GM10248 (cell line): ENCODE results near the gene OR10H2.
"Not testable (repeated sequence)": the region's sequence is repeated elsewhere in the genome, so short reads cannot be mapped to it uniquely, and the experiment has no call there.

Experiments used
- CTCF ChIA-PET: fragments of 300-600 bp; sonication (Branson Sonifier 250); formaldehyde crosslinking; extraction: SDS; loops from one replicate; lab custom pipeline; 2021; ENCODE audit warnings: antibody characterized with exemption; lab: Yijun Ruan, JAX
- POLR2A ChIA-PET: fragments of 350-650 bp; sonication (Branson Sonifier 250); formaldehyde crosslinking; extraction: SDS; loops from one replicate; lab custom pipeline; 2020; ENCODE audit warnings: antibody characterized with exemption; lab: Yijun Ruan, JAX
- DNase-seq: peaks from one replicate; pipeline ENCODE4 v3.0.0; 2012; ENCODE audit errors: extremely low spot score
- TF ChIP-seq, protein P1 (sequence below): IDR thresholded peaks from 2 replicates; pipeline ENCODE4 v1.5.1; 2012; ENCODE audit warnings: mild to moderate bottlenecking, low read depth; ENCODE audit errors: extremely low read depth, missing control alignments, control extremely low read depth

OR10H2 gene

DNA sequence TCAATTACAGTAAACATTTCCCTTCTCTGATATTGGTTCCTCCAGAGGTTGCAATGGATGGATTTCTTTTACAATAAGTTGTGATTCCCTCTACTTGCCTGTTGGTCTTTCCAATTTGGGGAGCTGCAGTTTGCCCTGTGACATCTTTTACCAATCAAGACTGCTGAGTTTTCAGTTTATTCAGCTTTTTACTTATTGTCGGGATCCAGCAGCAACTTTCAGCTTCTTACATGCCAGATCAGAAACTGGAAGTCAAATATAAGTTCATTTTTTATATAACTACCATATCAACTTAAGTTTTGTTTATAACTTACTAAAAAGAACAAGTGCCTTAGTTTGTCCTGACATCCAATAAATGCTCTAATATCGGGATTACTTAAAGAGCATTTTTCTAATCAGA is 20.4 kb downstream of the OR10H2 start:
- DNase-seq, result no peak
- ChIA-PET CTCF (no interaction called here), POLR2A (no interaction called here)
- TF ChIP-seq, protein P1, sequence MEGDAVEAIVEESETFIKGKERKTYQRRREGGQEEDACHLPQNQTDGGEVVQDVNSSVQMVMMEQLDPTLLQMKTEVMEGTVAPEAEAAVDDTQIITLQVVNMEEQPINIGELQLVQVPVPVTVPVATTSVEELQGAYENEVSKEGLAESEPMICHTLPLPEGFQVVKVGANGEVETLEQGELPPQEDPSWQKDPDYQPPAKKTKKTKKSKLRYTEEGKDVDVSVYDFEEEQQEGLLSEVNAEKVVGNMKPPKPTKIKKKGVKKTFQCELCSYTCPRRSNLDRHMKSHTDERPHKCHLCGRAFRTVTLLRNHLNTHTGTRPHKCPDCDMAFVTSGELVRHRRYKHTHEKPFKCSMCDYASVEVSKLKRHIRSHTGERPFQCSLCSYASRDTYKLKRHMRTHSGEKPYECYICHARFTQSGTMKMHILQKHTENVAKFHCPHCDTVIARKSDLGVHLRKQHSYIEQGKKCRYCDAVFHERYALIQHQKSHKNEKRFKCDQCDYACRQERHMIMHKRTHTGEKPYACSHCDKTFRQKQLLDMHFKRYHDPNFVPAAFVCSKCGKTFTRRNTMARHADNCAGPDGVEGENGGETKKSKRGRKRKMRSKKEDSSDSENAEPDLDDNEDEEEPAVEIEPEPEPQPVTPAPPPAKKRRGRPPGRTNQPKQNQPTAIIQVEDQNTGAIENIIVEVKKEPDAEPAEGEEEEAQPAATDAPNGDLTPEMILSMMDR, result no peak

DNA sequence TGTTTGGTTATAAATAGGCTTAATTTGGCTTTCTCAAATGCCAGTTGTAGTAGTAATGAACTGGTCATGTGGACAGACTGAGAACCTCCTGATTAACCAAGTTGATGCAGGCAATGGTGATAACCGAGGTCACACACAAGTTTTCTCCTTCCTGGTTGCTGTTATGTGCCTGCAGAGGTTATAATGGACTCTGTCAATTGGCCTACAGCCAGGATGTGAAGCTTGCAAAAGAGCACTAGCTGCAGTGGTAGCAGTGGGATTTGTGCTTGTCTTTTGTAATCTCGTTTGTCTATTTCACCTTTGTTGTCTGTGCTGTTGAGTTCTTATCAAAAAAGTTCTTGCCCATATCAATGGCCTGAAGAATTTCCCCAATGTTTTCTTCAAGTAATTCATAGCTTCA is 30.6 kb downstream of the OR10H2 start:
- CTCF ChIA-PET, result no interaction called here
- TF ChIP-seq, protein P1, result no peak
- DNase-seq, result no peak
- POLR2A ChIA-PET, result no interaction called here

DNA sequence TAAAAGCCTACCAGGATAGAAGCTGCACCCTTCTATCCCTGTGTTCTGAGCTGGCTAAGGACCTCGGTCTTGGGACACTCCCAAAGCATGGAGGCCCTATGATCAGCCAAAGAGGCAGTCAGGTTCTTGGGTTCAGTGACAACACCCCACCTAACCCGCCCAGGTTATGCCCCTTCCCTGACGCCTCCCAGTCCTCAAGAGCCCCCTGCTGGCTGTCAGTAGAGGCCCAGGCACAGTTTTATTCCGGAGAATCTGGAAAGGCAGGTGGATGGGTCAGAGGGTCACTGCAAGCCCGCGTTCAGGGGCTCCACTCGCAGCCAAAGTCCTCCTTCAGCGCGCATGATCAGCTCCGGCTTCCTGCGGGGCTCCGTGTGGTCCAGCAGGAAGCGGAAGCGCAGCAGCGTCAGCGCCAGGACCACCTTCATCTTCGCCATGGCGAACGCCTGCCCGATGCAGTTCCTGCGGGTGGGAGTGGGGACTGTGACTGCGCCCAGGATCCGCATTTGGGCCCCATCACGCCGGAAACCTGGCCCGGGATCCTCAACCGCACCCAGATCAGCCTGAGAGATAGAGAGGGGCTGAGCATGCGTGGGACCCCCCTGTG is 32.2 kb downstream of the OR10H2 start:
- TF ChIP-seq, protein P1, result no peak
- ChIA-PET CTCF (no interaction called here), POLR2A (no interaction called here)
- DNase-seq, result no peak

DNA sequence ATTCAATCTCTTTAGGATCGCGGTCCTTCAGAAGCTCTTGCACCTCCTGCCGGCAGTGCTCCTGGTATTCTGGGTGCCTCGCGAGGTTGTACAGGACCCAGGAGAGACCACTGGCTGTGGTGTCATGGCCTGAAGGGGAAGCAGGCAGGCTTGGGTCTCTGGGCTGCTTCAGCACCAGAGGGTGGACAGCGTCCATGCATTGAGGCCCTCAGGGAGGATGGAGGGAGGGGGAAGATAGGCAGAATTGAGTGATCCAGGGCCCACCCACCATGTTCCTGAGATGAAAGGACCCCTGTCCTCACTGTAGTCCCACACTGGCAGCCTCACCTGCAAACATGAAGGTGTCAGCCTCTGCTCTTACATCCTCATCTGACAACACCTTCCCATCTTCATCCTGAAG is 41.8 kb downstream of the OR10H2 start:
- CTCF ChIA-PET, result no interaction called here

DNA sequence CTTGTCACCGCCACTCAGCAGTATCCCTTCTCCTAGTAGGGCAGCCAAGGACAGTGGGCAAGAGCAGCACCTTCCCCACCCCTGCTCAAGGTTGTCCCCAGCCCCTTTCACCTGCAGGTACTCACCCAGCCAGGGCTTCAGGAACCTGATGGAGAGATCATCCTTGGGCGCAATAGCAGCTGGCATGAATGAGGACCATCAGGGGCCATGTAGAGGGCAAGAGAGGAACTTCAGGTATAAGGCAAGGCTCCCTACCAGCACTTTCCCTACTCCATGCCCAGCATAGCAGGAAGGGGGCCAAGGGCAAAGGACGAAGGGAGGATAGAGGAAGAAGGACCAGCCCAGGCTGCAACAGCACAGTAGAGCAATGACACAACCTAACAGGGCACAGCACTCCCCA is 46.3 kb downstream of the OR10H2 start:
- CTCF ChIA-PET, DNase-seq, POLR2A ChIA-PET: not testable (repeated sequence)

More for the DNA sequence above, 41.8 kb downstream of the OR10H2 start:
- no peak for DNase-seq
- POLR2A ChIA-PET, result no interaction called here
- TF ChIP-seq, protein P1, result no peak

DNA sequence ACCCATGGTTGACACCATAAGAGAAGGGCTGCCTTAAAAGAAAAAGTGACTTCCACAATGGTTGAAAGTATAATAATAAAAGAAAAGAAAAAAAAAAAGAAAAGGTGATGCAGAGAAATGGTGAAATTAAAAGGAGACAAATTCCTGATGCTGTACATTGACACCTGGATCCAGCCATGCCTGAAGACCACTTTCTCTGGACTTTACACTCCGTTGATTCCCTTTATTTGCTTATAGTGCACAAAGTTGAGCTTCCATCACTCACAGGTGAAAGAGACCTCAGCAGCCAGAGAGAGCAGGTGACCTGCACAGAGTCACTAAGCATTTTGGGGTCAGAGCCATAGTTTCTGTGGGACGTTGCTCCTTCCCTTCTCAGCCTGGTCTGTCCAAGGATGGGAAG is 47.4 kb downstream of the OR10H2 start:
- DNase-seq, result no peak
- CTCF ChIA-PET, result interaction anchor here (1.2 kb wide), 1 partner anchor 10 kb away, joined by 3 read pairs; no protein-coding TSS in a partner anchor
- TF ChIP-seq, protein P1, result no peak
- POLR2A ChIA-PET, result no interaction called here

DNA sequence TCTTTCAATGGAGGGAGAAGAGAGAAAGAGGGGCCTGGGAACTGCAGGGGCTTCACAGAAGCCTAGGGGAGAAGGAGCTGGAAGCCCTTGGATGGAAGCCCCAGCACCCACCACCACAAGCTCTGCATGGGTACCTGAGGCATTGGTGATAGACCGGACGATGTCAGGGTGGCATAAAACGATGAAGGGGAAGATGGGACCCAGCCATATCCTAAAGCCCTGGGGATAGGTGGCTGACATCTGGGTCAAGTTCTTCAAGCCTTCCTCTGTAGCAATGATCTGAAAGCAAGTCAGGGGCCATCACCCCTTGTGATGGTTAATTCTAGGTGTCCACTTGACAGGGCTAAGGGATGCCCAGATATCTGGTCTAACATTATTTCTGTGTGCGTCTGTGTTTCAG is 48.4 kb downstream of the OR10H2 start:
- ChIA-PET CTCF (no interaction called here), POLR2A (no interaction called here)
- TF ChIP-seq, protein P1, result no peak
- no peak for DNase-seq
